ENCODE data around the gene PTPRN2. TPM values are rescaled to one million over a fixed set of nuclear protein-coding genes. Genes with fewer than 3 reads are reported as not detected.

The PTPRN2 gene
- polyA plus RNA-seq, 1 experiment, result 0.31 TPM

GRCh38 chr7:157689269-157690057, 898.2 kb downstream of the PTPRN2 start:
- DNase-seq (ENCODE audit: low read depth), result no peak
- ChIA-PET CTCF (no interaction called here), POLR2A (no interaction called here)
- TF ChIP-seq CTCF (IDR thresholded peaks at IDR 0.05; ENCODE audit: insufficient read depth, low read depth, low read length), result no peak
- no peaks in the 10 kb centered on the region for H3K36me3 ChIP-seq (ENCODE audit: control insufficient read depth, insufficient read depth, low read length)
- H3K27me3 ChIP-seq (ENCODE audit: control insufficient read depth, insufficient read depth, low read length), result 0 out of 2 replicates have a peak, but pooled peaks cover 5% of the 10 kb centered on the region
- peak overlapping the region; percentile 44 for H3K4me3 ChIP-seq (ENCODE audit: low read depth, low read length)

- 0 out of 2 replicates have a peak, but pooled peaks cover 5% of the 10 kb centered on the region for H3K27me3 ChIP-seq (ENCODE audit: control insufficient read depth, insufficient read depth, low read length)
- CTCF ChIA-PET, result no interaction called here
- no peak for DNase-seq (ENCODE audit: low read depth)
These were observed 898.9 kb downstream of the PTPRN2 start for GRCh38 chr7:157688533-157689268.

GRCh38 chr7:157687845-157688532, 899.6 kb downstream of the PTPRN2 start:
- TF ChIP-seq CTCF (IDR thresholded peaks at IDR 0.05; ENCODE audit: insufficient read depth, low read depth, low read length), result no peak
- H3K36me3 ChIP-seq (ENCODE audit: control insufficient read depth, insufficient read depth, low read length), result no peaks in the 10 kb centered on the region
- no peak for DNase-seq (ENCODE audit: low read depth)
- H3K27me3 ChIP-seq (ENCODE audit: control insufficient read depth, insufficient read depth, low read length), result 0 out of 2 replicates have a peak, but pooled peaks cover 5% of the 10 kb centered on the region
- CTCF ChIA-PET, result interaction anchor here (0.6 to 0.9 kb wide), 2 partner anchors 12 to 250 kb away, joined by 3 to 5 read pairs; no protein-coding TSS in a partner anchor
- POLR2A ChIA-PET, result no interaction called here
- no peak overlapping the region for H3K4me3 ChIP-seq (ENCODE audit: low read depth, low read length)

More at GRCh38 chr7:157688533-157689268, 898.9 kb downstream of the PTPRN2 start:
- POLR2A ChIA-PET, result no interaction called here
- no peak for TF ChIP-seq CTCF (IDR thresholded peaks at IDR 0.05; ENCODE audit: insufficient read depth, low read depth, low read length)
- H3K36me3 ChIP-seq (ENCODE audit: control insufficient read depth, insufficient read depth, low read length), result no peaks in the 10 kb centered on the region
- H3K4me3 ChIP-seq (ENCODE audit: low read depth, low read length), result no peak overlapping the region

GRCh38 chr7:157687158-157687557, 900.5 kb downstream of the PTPRN2 start:
- no peak for DNase-seq (ENCODE audit: low read depth)
- Histone ChIP-seq H3K36me3 (ENCODE audit: control insufficient read depth, insufficient read depth, low read length) (no peaks in the 10 kb centered on the region), H3K4me3 (ENCODE audit: low read depth, low read length) (no peak overlapping the region), H3K27me3 (ENCODE audit: control insufficient read depth, insufficient read depth, low read length) (0 out of 2 replicates have a peak, but pooled peaks cover 5% of the 10 kb centered on the region)
- POLR2A ChIA-PET, result no interaction called here
- TF ChIP-seq CTCF (IDR thresholded peaks at IDR 0.05; ENCODE audit: insufficient read depth, low read depth, low read length), result no peak
- CTCF ChIA-PET, result interaction anchor here (0.6 to 0.9 kb wide), 2 partner anchors 11 to 249 kb away, joined by 3 to 5 read pairs; no protein-coding TSS in a partner anchor

All from BJ (cell line).